Stimulated activated CD8-positive, alpha-beta memory T cell treated with anti-CD3 and anti-CD28 coated beads, Interleukin-15, amount 100 ng/mL, for 24 hours (primary cell): Measurements from ENCODE around the gene NFIX.

Experiments used
- DNase-seq: peaks from one replicate; pipeline ENCODE4 v3.0.0-alpha.2; 2020; ENCODE audit warnings: low read depth

Gene NFIX

DNA sequence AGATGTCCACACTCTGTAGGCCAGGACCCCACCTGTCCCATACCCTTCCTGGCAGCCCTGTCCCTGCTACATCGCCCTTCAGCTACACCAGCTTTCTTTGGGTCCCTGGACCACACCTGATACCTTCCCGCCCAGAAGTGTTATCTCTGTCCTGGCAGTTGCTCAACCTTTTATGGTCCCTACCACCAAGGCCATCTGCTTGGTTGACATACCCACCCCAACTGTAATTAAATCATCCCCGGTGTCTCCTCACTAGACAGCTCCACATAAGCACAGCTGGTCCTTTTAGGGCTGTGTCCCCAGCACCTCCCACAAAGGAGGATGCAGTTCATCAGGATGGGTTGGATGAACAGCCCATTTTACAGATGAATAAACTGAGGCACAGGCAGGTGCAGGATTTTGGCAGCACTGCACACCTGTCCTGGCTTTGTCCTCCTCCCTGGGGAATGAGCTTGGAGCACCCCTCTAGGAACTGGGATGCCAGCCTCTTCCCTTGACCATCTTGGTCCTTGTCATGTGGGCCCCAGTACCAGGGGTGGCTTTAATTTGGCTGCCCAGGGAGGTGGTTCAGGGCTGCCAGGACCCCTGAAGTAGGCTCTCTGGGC lies 135.7 kb downstream of the NFIX start:
- DNase-seq = no peak

DNA sequence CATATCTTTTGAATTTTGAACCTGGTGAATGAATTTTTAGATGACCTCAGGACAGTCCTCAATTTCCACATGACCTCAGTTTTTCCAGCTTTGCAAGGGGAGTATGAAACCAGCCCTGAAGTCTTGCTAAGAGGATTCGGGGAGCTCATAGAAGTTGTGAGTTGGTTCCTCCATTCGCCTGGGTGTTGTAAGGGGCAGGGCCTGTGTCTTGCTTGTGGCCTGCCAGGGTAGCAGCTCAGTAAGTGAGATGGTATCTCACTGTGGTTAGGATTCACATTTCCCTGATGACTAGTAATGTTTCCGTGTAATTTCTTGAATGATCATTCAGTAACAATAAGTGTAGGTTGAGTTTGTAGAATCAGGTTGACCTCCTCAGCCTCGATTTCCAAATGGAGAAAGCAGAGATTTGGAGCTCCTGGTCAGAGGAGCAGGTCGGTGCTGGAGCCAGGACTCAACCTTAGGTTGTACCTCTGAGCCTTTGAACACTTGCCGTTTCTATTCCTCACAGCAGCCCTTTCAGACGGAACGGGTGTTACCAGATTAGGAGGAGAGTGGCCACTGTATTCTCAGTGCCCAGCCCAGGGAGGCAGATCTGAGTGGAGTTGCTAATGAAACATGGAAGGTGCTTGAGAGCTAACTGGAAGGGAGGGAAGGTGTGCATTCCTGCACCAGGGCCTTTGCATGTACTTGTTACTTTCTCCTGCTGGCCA lies 137.4 kb downstream of the NFIX start:
- DNase-seq = no peak

DNA sequence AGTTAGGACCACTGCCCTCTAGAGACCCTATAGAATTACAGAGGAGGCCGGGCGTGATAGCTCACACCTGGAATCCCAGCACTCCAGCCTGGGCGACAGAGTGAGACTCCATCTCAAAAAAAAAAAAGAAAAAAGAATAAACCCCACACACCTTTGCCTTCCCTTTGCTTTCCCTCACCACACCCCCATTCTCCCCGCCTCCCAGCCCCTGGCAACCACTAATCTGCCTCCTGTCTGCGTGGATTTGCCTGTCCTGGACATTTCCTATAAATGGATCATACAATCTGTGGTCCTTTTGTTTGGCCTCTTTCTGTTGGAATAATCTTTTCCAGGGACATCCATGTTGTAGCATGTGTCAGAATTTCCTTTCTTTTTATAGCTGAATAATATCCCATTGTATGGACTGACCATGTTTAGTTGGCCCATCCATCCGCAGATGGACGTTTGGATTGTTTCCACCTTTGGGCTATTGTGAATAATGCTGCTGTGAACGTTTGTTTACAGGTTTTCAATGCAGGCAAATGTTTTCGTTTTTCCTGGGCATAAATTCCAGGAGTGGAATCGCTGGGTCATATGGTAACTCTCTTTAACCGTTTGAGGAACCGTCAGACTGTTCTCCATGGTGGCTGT lies 138.1 kb downstream of the NFIX start:
- no peak for DNase-seq

DNA sequence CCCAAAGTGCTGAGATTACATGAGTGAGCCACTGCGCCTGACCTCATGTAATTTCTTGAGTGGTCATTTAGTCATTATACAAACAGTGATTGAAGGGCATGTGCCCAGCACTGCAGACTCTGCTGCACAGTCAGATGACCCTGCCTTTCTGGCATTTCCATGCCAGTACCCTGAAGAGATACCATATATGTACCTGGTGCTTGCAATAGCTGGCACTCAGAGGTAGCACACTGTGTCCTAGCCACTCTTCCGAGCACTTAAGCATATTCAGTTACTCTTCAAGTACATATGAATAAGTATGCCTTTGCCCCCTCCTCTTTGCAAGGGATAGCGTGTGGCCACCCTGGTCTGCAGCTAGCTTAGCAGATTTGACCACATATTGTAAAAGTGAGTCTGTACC lies 139.4 kb downstream of the NFIX start:
- no peak for DNase-seq

- DNase-seq = no peak
These were observed 140.1 kb downstream of the NFIX start for GRCh38 chr19:13135068-13136062.

- no peak for DNase-seq
These were observed 142.1 kb downstream of the NFIX start for GRCh38 chr19:13137290-13137794.

- no peak for DNase-seq
These were observed 143.1 kb downstream of the NFIX start for GRCh38 chr19:13138171-13138915.

GRCh38 chr19:13138916-13139198 lies 143.6 kb downstream of the NFIX start:
- DNase-seq = no peak

DNA sequence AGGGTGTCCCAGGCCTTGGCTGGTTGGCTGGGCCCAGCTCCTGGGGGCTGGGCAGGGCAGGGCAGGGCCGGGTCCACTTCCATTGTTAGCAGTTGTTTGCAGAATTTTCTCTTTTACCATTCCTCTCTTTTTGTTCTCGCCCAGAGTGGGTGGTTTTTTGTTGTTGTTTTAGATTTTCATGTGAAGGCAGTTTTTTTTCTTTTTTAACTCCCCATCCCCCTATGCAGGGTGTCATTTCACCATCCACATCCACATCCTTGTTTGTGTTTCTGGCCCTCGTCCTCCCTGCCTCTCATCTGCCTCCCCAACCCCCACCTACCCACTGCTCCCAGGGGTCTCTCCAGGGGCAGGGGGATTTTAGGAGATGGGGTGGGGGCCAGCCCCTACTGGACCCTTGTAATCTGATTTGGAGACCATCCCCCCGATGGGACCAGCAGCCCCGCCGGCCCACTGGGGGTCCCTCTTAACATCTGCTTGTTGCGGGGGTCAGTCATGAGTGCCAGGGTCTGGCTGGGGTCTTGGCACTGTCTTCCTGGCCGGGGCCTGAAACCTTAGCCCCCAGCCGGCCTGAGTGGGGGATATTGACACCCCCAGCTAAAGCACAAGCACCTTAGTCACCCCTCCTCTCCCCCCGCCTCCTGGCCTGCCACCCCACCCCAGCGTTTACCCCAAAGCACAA lies 144.5 kb downstream of the NFIX start:
- no peak for DNase-seq

DNA sequence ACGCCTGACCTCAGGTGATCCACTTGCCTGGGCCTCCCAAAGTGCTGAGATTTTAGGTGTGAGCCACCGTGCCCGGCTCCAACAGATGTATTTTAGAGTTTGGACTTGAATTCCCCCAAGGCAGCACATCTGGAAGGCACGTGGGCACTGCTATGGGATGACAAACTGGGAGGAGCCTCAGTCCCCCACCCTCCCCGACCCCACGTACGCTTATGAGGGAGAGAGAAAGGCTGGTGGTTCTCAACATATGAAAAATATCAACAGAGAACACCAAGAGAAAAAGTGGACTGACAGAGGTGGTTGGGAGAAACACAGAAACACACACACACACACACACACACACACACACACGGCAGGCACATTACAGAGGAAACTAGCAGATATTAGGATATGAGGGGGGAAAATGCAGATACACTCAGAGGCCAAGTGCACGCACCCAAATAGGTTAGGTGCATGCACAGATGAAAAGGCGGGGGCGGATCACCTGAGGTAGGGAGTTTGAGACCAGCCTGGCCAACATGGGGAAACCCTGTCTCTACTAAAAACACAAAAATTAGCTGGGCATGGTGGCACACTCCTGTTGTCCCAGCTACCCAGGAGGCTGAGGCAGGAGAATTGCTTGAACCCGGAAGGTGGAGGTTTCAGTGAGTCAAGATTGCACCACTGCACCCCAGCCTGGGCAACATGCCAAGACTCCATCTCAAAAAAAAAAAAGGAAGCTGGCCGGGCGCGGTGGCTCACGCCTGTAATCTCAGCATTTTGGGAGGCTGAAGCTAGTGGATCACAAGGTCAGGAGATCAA lies 151.7 kb downstream of the NFIX start:
- DNase-seq = no peak
